Fibroblast of villous mesenchyme (primary cell): ENCODE data around the gene LTBP4. TPM values are rescaled to one million over a fixed set of nuclear protein-coding genes. Genes with fewer than 3 reads are reported as not detected.
A peak's percentile ranks its signal among the peaks of the same experiment; 100 is the strongest.

Experiments used
- DNase-seq: peaks from one replicate; pipeline ENCODE4 v3.0.0-alpha.2; 2010; ENCODE audit warnings: low read depth
- H3K4me3 ChIP-seq: 2 replicates; pipeline ENCODE4 v1.5.1; 2011; ENCODE audit warnings: low read depth, mild to moderate bottlenecking, low read length
- CTCF ChIP-seq: IDR thresholded peaks from 2 replicates; pipeline ENCODE4 v1.5.1; 2012; ENCODE audit warnings: low read depth, mild to moderate bottlenecking, low read length; ENCODE audit not compliant: insufficient read depth
- total RNA-seq: library from RNA; depleted of rRNA; stranded (reverse); fragments of >200 nt; gene quantifications from 2 replicates; pipeline ENCODE4 v1.2.3, GENCODE V29; 2012

Gene LTBP4
- total RNA-seq, 1 donor, result 21.2 TPM

- peak overlapping the region; percentile 35 for H3K4me3 ChIP-seq
- no peak for TF ChIP-seq CTCF
Observed at GRCh38 chr19:40597329-40597838, 3.8 kb upstream of the LTBP4 start.

GRCh38 chr19:40598121-40598917, 2.9 kb upstream of the LTBP4 start:
- H3K4me3 ChIP-seq, result peak overlapping the region; percentile 57
- peak; percentile 86 for DNase-seq
- TF ChIP-seq CTCF, result peak; percentile 98

More at GRCh38 chr19:40597329-40597838, 3.8 kb upstream of the LTBP4 start:
- no peak for DNase-seq

GRCh38 chr19:40598918-40599307, 2.3 kb upstream of the LTBP4 start:
- no peak for DNase-seq
- TF ChIP-seq CTCF, result no peak
- H3K4me3 ChIP-seq, result no peak overlapping the region

- DNase-seq, result no peak
- TF ChIP-seq CTCF, result no peak
- no peak overlapping the region for H3K4me3 ChIP-seq
Observed at GRCh38 chr19:40599331-40599901, 1.8 kb upstream of the LTBP4 start.

- DNase-seq, result no peak
- TF ChIP-seq CTCF, result no peak
- H3K4me3 ChIP-seq, result no peak overlapping the region
Observed at GRCh38 chr19:40599902-40600569, 1.1 kb upstream of the LTBP4 start.

GRCh38 chr19:40600570-40601133, 517 bp upstream of the LTBP4 start:
- DNase-seq, result no peak
- peak overlapping the region; percentile 55 for H3K4me3 ChIP-seq

More at GRCh38 chr19:40600570-40601133, 517 bp upstream of the LTBP4 start:
- TF ChIP-seq CTCF, result no peak
